Measurements from ENCODE around the gene POFUT2. TPM values are rescaled to one million over a fixed set of nuclear protein-coding genes. Genes with fewer than 3 reads are reported as not detected.
A peak's percentile ranks its signal among the peaks of the same experiment; 100 is the strongest.

The POFUT2 gene
- total RNA-seq, 1 experiment from 2014 or later, result 25.1 TPM

DNA sequence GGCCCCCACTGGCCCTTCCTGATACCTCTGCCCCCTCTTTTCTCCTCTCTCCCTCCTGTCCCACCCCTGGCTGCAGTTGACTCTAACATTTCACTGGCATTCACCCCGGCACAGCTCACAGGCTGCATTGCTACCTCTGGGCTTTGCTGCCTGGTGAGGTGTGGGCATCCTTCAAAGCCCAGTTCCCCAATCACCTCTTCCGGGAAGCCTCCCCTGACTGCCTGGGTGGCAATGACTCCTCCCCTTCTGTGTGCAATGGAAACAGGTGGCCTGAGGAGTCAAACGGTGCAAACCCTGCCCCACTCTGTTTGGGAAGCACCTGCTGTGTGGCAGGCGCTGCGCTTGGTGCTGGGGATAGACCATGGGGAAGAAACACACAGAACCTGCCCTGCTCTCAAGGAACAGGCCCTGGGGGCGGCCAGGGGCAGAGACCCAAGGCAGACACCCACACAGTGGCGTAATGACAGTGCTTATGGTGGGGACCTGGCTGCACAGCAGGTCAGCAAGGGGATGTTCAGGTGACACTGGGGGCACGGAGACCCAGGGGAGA is 39.3 kb upstream of the POFUT2 start:
- DNase-seq (ENCODE audit: low spot score), result no peak
- Histone ChIP-seq H3K27me3 (replicated peaks; ENCODE audit: insufficient read depth, low read depth, low read length, poor library complexity) (no peaks in the 10 kb centered on the region), H3K27ac (ENCODE audit: low read depth, low read length, poor library complexity, severe bottlenecking) (no peak overlapping the region), H3K36me3 (ENCODE audit: insufficient read depth, low read length, poor library complexity, severe bottlenecking) (no peaks in the 10 kb centered on the region), H3K4me1 (ENCODE audit: insufficient read depth, low read length, poor library complexity, severe bottlenecking) (no peaks in the 10 kb centered on the region), H3K9me3 (ENCODE audit: low read depth, low read length, poor library complexity, severe bottlenecking) (no peaks in the 10 kb centered on the region), H3K4me3 (ENCODE audit: low read depth, low read length, poor library complexity, severe bottlenecking) (no peak overlapping the region)
- POLR2A ChIA-PET (ENCODE audit: low non-redundant PET), result no interaction called here
- no TSS peak for BruUV-seq (replicated peaks)
- no peak for TF ChIP-seq EZH2 (IDR thresholded peaks at IDR 0.05; ENCODE audit: borderline replicate concordance, low read depth, low read length, poor library complexity, severe bottlenecking)
- TF ChIP-seq, protein P1, sequence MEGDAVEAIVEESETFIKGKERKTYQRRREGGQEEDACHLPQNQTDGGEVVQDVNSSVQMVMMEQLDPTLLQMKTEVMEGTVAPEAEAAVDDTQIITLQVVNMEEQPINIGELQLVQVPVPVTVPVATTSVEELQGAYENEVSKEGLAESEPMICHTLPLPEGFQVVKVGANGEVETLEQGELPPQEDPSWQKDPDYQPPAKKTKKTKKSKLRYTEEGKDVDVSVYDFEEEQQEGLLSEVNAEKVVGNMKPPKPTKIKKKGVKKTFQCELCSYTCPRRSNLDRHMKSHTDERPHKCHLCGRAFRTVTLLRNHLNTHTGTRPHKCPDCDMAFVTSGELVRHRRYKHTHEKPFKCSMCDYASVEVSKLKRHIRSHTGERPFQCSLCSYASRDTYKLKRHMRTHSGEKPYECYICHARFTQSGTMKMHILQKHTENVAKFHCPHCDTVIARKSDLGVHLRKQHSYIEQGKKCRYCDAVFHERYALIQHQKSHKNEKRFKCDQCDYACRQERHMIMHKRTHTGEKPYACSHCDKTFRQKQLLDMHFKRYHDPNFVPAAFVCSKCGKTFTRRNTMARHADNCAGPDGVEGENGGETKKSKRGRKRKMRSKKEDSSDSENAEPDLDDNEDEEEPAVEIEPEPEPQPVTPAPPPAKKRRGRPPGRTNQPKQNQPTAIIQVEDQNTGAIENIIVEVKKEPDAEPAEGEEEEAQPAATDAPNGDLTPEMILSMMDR (conservative IDR thresholded peaks at IDR 0.05; ENCODE audit: low read depth, low read length), result no peak
- CTCF ChIA-PET, result no interaction called here
- intact Hi-C loops (cut with micrococcal nuclease; ENCODE audit: unreplicated experiment), result no loop called here

DNA sequence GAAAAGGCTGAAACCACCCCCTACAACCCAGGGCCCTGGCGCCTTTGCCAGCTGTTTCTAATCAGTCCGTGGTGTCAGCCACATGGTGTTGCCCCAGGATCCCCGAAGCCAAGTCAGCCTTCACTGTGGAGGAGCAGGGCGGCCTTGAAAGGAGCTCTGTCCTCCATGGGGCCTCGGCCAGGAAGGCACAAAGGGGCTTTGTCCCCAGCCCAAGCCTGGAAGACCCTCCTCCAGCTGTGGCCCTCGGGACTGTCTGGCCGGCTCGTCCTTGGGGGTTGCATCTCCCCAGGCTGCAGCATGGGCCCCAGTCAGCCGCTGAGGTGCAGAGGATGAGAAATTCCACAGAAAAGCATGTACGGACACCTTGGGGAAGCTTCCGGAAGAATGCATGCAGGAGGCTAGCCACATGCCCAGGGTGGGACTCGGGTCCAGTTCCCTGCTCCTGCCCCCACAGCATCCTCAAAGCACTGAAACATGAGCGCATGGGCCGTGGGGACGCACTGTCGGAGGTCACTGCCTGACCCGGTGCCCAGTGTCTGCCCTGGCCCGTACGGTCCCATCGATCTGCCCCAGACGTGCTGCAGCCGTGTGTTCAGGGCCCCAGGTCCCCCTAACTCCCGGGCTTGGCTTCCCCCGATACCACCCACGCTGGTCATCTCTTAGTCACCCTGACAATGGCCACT is 38.6 kb upstream of the POFUT2 start:
- no peak overlapping the region for H3K27ac ChIP-seq (ENCODE audit: low read depth, low read length, poor library complexity, severe bottlenecking)
- no peaks in the 10 kb centered on the region for H3K36me3 ChIP-seq (ENCODE audit: insufficient read depth, low read length, poor library complexity, severe bottlenecking)
- CTCF ChIA-PET, result interaction anchor here (0.6 kb wide), 1 partner anchor 106 kb away, joined by 4 read pairs; no protein-coding TSS in a partner anchor
- no TSS peak for BruUV-seq (replicated peaks)
- no peak overlapping the region for H3K4me3 ChIP-seq (ENCODE audit: low read depth, low read length, poor library complexity, severe bottlenecking)
- no peaks in the 10 kb centered on the region for H3K9me3 ChIP-seq (ENCODE audit: low read depth, low read length, poor library complexity, severe bottlenecking)
- no peaks in the 10 kb centered on the region for H3K4me1 ChIP-seq (ENCODE audit: insufficient read depth, low read length, poor library complexity, severe bottlenecking)
- POLR2A ChIA-PET (ENCODE audit: low non-redundant PET), result no interaction called here
- no peak for TF ChIP-seq EZH2 (IDR thresholded peaks at IDR 0.05; ENCODE audit: borderline replicate concordance, low read depth, low read length, poor library complexity, severe bottlenecking)
- TF ChIP-seq, protein P1 (conservative IDR thresholded peaks at IDR 0.05; ENCODE audit: low read depth, low read length), result no peak
- no peaks in the 10 kb centered on the region for H3K27me3 ChIP-seq (replicated peaks; ENCODE audit: insufficient read depth, low read depth, low read length, poor library complexity)
- DNase-seq (ENCODE audit: low spot score), result peak; percentile 41
- intact Hi-C loops (cut with micrococcal nuclease; ENCODE audit: unreplicated experiment), result no loop called here

DNA sequence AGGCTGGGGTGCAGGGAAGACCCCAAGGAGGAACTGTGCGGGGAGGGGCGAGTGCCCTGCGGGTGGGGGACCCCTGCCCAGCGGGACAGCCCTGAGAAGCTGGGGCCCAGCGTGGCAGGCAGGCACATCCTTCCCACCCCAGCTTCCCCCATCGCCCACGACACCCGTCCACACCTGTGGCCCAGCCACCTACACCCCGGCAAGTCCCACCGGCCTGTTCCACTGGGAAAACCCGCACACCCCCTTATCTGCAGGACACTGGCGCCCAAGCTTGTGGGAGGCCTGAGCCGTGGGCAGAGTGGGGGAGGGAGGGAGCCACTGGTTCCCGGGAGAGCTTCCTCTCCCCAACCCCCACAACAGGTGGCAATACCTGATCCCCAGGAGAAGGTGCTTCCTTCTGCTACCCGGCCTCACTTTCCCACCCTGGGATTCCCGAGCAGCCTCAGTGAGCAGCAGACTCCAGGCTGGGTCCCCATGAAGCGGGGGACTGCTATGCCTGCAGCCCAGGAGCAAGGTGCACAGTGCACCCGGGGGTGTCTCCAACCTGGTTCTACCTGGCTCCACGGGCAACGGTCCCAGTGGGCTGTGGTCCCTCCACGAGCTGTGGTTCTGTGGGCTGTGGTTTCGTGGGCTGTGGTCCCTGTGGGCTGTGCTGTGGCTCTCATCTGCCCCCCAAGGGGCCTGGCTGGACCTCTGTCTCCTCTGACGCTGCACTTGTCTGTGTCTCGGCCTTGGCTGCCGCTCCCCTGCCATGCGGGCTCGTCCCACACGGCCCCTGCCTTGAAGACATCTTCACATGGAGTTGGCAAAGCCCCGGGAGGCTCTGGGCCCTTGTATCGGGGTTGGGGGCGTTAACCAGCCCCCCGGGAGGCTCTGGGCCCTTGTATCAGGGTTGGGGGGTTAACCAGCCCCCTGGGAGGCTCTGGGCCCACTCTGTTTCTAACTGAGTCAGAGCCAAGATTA is 37.8 kb upstream of the POFUT2 start:
- intact Hi-C loops (cut with micrococcal nuclease; ENCODE audit: unreplicated experiment), result no loop called here
- Histone ChIP-seq H3K4me1 (ENCODE audit: insufficient read depth, low read length, poor library complexity, severe bottlenecking) (no peaks in the 10 kb centered on the region), H3K4me3 (ENCODE audit: low read depth, low read length, poor library complexity, severe bottlenecking) (no peak overlapping the region), H3K9me3 (ENCODE audit: low read depth, low read length, poor library complexity, severe bottlenecking) (no peaks in the 10 kb centered on the region), H3K27me3 (replicated peaks; ENCODE audit: insufficient read depth, low read depth, low read length, poor library complexity) (no peaks in the 10 kb centered on the region), H3K27ac (ENCODE audit: low read depth, low read length, poor library complexity, severe bottlenecking) (no peak overlapping the region), H3K36me3 (ENCODE audit: insufficient read depth, low read length, poor library complexity, severe bottlenecking) (no peaks in the 10 kb centered on the region)
- ChIA-PET CTCF (interaction anchor here (0.6 kb wide), 1 partner anchor 106 kb away, joined by 4 read pairs; no protein-coding TSS in a partner anchor), POLR2A (ENCODE audit: low non-redundant PET) (no interaction called here)
- TF ChIP-seq EZH2 (IDR thresholded peaks at IDR 0.05; ENCODE audit: borderline replicate concordance, low read depth, low read length, poor library complexity, severe bottlenecking), result no peak
- TF ChIP-seq, protein P1 (conservative IDR thresholded peaks at IDR 0.05; ENCODE audit: low read depth, low read length), result no peak
- no TSS peak for BruUV-seq (replicated peaks)
- DNase-seq (ENCODE audit: low spot score), result no peak
